GM19452 (cell line): ENCODE data around the gene TRPT1.

ENCODE experiments used
- ATAC-seq: cut with Tn5 transposase; IDR thresholded peaks from one replicate; pipeline ENCODE4 v1.9.1; 2021; ENCODE audit not compliant: unreplicated experiment

TRPT1 gene

DNA sequence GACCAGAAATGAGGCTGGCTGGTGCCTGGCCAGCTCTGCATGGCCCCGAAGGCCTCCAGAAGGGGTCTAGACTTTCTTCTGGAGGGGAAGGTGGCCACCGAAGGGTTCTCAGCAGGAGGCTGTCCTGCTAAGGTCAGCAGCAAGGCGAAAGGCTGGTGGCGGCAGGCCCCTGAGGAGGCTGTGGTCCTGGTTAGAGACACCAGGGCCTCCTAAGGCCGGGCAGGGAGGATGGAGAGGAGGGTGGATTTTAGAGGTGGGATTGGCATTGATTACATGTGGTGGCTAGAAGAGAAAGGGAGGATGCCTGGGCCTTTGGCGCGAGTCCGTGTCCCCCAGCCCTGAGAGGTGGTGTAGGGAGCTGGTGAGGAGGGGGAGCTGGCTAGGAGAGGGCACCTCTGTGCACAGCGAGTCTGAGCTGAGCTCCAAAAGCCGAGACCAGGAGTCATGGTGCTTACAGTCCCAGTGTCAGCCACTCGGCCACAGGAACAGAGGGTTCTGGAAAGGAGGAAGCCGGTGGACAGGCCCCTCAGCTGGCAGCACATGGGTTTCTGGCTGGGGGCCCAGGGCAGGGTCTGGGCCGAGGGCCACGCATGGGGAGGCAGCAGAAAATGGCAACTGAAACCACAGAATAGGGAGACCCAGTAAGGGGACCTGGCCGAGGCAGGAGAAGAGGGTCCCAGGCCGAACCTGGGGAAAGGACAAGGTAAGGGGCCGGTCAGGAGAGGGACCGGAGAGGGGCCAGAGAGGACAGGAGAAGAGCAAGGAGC, 17.0 kb downstream of the TRPT1 start:
- ATAC-seq: no peak

DNA sequence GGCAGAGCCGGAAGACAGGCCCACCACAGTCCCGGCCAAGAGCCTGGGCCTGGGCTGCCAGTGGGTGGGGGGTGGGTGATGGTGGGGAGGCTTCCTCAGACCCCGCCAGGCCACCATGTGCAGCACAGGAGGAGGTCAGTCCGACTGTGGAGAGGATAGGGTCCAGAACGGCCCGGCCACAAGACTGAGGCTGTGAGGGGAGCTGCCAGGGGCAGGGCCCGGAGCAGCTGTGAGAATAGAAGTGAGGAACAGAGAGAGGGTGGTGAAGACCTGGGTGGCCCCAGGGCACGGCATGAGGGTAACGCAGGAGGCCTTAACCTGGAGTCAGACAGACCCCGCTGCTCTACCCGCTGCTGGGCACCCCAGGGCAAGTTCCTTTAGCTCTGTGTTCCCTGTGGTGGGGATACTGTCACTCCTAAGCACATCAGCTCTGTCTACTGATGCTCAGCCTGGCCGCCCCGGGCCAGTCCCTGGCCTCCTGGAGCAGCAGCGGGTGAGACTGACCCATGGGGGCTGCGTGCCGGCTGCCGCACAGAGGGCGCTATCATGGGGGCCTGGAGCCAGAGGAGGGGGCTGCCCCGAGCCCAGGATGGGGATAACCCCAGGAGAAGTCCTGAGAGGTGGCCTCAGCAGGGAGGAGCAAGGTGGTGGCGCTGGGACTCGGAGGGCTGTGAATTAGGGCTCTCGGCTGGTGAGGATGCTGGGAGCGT, 17.7 kb downstream of the TRPT1 start:
- no peak for ATAC-seq

DNA sequence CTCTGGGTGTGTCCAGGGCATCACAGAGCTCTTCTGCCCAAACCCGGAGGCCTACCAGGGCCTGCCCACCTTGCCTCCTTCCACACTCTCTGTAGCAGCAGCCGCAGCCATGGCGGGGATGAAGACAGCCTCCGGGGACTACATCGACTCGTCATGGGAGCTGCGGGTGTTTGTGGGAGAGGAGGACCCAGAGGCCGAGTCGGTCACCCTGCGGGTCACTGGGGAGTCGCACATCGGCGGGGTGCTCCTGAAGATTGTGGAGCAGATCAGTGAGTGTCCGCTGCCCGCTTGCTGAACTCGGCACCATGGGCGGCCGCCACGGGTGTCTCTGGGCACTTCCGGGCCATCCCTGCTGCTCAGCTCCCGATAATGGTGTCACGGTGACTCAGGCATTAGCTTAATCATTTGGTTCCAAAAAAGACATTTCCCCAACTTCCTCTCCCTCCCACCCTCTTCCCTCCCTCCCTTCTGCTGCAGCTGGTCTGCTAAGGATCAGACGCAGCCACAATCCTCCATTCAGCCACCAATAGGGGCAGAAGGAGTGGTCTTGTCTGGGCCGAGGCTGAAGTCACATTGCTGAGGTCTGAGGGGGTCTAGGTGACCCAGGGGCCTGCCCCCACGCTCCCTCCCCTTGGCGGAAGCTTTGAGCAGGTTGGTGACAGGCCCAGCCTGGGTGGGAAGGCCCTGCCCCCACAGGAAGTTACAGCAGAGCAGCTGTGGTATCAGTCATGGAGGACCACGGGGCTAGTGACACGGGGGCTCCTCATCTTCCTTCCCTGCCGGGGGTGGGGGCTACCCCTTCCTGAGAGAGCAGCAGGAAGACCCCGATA, 18.5 kb downstream of the TRPT1 start:
- ATAC-seq: peak; percentile 69

DNA sequence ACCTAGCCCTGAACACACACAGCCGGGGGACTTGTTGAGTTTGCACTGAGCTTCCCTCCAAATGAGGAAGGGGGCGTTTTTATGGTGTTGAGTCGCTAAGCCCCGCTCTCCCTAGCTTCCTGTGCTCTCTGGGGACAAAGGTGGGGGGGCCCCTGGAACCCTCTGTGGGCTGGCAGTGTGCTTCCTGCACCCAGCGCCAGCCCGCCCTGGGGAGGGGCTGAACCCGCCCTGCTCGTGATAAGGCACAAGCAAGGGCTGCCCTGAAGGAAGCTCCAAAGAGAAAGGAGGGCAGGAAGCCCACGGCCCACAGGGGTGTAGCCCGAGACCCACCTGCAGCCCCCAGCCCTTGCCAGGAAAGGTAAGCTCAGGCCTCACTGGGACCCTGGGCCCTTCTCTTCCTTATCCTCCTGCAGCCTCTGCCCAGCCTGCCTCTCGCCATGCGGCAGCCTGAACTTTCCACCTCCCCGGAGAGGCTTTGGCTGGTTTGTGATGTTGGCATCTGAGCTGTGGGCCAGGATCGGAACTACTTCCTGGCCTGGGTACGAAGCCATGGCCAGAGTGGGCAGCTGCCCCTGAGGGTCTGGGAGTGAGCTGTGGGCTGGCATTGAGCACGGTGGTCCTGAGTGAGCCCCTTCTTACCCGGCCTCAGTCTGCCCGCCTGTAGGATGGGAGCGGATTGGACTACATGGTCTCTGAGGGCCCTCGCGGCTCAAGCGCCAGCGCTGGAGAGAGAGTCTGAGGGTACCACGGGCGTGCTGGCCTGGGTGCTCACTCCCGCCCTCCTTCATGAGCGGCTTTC, 19.3 kb downstream of the TRPT1 start, which contains the start of gene FERMT3:
Gene FERMT3, plus strand, starts transcription at position 265 of the 799 bp plus-strand sequence. CDS start 644 bp downstream, outside the sequence.
- ATAC-seq: no peak

DNA sequence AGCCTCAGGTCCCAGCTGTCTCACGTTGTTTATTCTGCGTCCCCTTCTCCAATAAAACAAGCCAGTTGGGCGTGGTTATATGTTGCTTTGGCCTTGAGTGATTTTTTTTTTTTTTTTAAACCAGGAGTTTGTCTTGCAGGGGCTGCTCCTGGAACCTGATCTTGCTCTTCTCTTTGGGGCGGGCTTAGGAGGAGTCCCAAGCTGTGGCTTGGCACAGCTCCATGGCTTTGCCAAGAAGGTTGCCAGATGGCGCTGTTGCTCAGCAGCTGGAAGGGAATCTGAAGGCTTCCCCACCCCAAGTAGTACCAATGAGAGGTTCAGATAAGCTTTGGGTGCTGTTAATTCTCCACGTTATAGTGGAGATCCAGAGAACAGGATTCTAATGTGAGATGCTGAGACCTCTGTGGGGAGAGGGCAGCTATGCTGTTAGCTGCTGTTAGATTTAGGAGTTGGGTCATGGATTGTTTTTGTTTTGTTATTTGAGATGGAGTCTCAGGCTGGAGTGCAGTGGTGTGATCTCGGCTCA, 21.5 kb downstream of the TRPT1 start:
- ATAC-seq: no peak

DNA sequence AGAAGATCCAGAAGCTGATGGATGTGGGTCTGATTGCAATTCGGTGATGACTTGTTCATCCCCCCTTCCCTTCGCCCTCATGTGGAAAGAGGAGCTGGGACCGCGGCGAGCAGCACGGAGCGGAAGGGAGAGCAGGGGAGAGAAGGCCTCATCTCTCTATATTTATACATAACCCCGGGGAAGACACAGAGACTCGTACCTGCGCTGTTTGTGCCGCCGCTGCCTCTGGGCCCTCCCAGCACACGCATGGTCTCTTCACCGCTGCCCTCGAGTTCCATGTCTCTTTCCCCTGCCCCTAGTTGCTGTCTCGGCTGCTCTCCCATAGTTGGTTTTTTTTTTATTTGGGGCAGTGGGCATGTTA, 21.9 kb downstream of the TRPT1 start:
- ATAC-seq: no peak

DNA sequence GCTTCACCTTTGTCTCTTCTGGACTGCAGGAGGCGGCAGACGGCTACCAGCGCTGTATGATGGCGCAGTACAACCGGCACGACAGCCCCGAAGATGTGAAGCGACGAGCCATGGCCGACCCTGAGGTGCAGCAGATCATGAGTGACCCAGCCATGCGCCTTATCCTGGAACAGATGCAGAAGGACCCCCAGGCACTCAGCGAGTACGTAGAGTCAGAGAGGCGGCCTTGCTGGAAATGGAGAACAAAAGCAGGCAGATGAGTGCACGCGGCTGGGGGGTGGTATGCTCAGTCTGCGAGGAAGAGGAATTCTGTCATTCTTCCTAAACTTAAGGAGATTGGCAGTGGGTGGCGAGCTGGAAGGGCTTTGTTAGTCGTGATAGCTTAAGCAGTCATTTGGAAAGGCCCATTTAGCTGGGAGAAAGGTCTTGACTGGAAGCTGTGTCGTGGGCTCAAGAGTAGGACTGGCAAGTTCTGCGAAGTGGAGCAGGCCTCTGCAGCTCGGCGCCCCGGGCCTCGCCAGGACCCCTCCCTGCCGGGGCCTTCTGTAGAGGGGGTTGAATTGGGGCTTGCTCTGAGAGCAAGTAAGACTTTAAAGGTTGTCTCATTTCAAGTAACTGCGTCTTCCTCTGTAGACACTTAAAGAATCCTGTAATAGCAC, 22.4 kb downstream of the TRPT1 start:
- no peak for ATAC-seq

DNA sequence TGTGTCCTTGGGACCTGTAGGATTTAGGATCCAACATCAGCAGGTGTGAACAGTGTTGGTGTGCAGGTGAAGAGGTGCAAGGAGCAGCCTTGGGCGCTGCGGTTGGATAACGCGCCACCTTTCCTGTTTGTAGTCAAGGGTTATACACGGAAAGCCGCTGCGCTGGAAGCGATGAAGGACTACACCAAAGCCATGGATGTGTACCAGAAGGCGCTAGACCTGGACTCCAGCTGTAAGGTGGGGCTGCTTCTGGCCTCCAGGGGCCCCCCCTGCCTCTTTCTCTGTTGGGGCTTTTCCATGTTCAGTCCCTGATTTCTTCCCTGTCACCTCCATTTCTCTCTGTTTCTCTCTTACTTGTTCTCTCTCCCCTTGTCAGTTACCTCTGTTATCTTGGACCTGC, 23.0 kb downstream of the TRPT1 start:
- no peak for ATAC-seq

DNA sequence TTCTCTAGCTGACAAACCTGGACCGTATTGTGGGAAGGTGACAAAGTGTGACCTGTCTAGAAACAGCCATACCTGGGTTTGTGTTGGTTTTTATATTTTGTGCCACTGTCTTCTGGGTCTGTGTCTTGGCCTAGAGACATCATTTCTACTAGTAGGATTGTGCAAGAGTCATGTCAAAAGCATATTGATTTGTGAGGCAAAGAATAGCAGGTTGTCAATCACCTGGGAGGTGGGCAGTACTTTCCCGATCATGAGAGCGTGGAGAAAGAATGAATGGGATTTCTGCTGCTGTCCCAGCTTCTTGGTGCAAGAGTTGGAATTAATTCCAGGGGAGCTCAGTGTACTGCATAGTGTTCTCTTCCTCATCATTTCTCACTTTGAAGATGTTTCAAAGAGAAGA, 24.4 kb downstream of the TRPT1 start:
- no peak for ATAC-seq

DNA sequence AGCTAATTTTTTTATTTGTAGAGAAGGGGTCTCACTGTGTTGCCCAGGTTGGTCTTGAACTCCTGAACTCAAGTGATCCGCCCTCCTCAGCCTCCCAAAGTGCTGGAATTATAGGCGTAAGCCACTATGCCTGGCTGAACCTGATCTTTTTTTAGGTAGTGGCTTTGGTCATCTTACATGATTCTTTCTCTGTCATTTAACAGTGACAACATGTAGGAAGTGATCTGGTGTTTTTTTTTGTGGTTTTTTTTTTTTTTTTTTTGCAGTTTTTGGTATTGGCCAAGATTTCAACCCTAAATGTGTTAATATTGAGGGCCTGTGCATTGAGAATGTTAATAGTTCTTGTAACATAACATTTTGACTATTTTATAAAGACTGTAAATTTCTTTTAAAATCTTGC, 27.5 kb downstream of the TRPT1 start:
- ATAC-seq: no peak

DNA sequence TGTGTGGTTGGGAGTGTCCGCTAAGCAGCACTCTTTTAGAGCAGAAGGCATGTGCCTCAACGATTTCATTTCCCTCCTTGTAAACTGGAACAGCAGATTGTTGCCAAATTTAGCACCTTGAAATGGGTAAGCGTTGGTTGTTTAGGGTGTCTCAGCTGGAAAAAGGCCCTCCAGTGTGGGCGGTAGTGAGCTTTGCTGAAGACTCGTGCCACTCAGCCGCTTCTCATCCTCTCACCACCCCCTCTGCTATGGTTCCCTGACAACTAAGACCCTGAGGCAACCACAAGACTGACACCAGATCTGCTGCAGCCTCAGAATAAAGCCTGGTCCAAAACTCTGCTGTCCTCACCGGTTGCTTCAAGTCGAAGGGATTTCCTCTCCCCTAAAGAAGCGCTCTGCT, 29.4 kb downstream of the TRPT1 start:
- ATAC-seq: no peak

DNA sequence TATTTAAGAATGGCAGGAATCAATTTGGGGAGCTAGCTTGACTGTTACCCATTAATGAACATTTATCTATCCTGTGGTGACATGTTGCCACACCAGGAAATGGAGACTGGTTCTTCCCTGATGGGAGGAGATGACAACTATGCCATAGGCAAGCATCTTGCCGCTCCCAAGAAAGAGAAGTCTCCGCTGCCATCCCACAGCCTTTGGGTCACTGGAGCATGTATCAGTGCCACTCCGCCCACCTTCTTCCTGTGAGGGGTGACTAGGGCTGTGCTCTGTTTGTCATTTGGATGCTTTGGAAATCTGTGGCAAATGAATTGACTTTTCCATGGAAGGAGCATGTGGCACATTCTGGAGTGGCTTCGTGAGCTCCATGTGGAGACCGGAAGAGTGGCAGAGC, 33.6 kb downstream of the TRPT1 start:
- no peak for ATAC-seq

DNA sequence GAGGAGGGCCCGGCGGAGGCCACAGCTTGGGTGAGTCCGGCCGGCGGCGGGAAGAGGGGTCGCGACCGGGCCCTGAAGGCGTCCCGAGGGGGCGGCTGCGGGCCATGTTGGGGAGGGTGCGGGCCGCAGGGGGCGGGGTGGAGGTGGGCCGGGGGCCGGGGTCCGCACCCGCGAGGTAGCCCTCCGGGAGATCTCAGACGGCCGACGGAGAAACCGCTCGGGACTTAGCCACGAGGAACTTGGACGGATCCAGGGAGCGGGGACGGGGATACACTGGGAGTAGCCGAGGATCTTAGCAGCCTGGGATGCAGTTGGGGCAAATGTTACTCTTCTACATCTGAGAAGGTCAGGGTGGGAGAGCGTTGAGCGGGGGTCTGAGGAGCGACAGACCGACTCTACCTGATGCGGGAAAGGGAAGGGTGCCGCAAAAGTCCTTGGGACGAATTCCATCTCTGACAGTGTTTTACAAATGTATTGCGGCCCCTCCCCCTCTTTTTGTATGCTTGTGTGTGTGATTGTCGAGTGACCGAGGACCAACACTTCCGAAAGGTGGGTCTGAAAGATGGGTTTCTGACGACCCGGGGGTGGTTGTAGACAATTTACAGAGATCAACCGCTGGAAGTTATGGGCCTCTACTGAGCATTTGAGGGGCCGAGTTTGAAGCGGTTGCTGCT, 39.4 kb downstream of the TRPT1 start:
- ATAC-seq: no peak

DNA sequence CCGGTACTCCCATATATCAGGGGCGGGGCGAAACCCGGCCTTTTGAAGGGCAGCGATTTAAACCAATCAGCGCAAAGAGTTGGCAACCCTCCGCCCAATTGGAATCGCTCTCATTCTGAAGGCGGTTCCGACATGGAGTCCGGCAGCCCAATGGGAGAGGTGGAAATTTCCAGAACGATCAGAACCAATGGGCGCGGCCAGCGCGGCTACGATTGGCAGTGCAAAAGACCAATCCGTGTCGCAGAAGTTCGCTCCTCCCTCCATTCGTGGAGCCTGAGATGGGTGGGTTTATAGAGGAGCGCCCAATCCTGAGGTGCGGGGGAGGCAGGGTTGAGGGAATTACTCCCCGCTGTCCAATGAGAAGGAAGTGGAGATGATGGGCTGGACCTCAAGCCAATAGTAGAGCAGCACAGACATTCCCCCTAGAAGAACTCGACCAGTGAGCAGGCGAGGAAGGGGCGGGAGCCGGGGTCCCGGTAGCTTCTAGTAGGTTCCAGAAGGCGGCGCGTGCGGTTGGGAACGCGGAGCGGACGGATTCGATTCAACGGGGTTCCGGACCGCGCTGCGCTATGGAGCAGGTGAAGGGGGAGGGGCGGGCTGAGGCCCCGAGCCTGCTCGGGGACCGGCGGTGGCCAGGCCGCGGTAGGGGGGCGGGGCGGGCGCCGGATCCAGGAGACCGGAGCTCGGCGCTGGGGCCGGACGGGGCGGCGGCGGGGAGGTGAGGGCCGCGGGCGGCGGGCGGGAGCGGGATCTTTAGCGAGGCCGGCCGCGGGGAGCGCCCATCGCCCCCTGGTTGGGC, 40.1 kb downstream of the TRPT1 start, which contains the start of gene STIP1:
Gene STIP1, plus strand, starts transcription at position 479 of the 799 bp plus-strand sequence. Its CDS starts 91 bp downstream, at position 570.
- peak; percentile 74 for ATAC-seq

DNA sequence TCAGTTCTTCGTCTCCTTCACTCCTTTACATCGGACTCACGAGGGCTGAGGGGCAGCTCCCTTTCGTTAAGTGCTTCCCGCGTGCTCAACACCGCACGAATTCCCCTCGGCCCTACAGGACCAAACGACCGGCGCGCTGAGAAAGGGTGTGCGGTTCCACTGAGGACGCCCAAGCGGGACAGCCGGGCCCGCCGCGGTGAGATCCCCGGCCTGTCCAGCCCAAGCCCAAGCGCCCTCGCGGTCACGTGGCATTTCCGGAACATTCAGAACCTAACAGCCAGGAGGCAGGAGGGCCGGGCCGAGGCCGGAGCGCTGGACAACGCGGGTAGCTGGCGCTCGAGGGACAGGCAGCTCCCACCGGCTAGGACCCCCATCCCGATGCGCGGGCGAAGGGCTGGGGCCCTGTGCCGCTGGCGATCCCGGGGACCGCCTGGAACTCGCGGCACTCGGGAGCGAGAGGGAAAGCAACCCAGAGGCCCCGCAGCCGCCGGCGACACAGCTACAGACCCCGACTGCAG, 40.8 kb downstream of the TRPT1 start:
- peak; percentile 27 for ATAC-seq

DNA sequence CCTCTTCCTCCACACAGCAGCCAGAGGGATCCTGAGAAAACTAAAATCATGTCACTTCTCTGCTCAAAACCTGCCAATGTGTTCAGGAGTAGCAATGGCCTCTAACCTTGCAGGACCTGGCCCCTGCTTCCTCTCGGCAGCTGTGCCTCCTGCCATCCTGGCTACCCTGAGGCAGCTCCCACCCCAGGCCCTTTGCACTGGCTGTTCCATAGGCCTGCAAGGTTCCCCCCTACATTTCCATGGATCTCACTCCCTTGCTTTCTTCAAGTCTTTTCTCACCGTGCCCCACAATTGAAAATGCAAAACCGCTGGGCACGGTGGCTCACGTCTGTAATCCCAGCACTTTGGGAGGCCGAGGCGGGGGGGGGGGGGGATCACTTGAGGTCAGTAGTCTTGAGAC, 42.1 kb downstream of the TRPT1 start:
- no peak for ATAC-seq

DNA sequence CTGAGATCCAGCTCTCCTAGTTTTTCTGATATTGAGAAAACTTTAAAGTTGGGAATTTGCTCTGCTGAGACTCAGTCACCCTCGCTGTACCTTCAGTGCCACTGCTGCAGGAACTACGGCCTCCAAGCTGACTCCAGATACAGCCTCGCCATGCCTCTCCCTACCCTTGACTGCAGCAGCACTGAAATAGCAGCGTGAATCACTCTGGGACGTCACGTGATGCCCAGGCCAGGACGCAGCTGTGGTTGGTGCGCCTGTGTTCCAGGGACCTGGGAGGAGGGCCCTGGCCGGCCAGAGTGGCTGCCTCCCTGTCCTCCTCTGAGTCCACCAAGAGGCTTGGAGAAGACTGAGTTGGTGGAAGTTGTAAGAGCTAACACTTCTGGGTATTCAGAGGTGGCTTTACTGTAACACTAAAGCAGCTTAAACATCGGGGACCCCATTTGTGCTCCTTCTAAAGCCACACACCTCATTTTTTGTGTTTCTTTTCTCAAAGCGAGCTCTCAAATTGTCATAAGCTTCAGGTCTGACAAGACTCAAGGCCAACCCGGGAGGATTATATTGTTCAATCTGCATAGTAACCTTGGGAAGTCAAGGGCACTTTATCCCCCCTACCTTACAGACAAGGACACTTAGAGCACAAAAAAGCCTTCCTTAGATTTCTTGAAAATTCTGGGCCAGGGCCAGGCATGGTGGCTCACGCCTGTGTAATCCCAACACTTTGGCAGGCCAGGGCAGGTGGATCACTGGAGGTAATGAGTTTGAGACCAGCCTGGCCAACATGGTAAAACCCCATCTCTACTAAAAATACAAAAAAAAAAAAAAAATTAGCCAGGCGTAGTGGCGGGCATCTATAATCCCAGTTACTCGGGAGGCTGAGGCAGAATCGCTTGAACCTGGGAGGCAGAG, 44.2 kb downstream of the TRPT1 start:
- no peak for ATAC-seq
